ENCODE results near the gene SHMT1.
A peak's percentile ranks its signal among the peaks of the same experiment; 100 is the strongest.
"Not testable (repeated sequence)": the region's sequence is repeated elsewhere in the genome, so short reads cannot be mapped to it uniquely, and the experiment has no call there.

SHMT1 gene

DNA sequence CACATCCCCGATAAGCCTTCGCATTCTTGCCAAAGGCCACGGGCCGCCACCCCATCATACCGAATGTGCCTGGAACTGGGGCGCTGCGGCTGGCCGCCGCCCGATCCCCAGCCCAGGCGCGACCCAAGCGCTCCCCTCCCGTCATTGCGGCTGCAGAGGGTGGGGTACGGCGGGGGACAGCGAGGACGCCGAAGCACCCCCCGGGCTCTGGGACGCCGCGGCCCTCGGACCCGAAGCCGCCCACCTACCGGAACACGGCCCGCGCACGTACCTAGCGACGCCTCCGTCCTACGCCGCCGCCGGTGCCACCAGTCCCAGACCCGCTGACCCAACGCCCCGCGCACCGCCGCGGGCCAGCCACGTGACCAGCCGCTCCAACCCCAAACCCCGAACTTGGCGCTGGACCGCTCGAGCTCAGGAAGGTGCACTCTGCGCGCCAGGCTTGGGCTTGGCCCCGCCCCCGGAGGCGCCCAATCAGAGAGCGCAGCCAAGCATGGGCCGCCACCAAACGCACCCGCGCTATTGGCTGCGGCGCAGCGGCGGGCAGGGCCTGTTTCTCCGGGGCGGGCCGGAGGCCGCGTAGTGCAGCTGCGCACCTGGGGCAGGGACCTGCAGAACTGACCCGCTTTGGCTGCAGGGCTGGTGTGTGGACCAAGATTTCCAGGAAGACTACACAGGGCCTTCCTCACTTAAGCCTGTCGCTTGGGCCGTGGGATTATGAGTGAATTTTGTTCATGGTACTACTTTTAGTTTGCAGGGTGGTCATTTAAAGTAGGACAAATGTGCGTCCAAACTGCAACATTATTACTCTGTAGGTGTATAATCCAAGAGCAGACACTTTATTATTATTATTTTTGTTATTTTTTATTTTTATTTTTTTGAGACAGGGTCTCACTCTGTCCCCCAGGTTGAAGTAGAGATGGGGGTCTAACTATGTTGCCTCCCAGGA, at the start of gene SHMT1:
Gene SHMT1, minus strand, starts transcription at position 450 of the 949 bp plus-strand sequence. CDS start 7,569 bp downstream, outside the sequence.
- TF ChIP-seq CTCF (IDR thresholded peaks at IDR 0.05; ENCODE audit: insufficient read depth, missing control alignments), result no peak
- DNase-seq (ENCODE audit: insufficient read length, low spot score) (peak; percentile 89), FAIRE-seq (no peak)

DNA sequence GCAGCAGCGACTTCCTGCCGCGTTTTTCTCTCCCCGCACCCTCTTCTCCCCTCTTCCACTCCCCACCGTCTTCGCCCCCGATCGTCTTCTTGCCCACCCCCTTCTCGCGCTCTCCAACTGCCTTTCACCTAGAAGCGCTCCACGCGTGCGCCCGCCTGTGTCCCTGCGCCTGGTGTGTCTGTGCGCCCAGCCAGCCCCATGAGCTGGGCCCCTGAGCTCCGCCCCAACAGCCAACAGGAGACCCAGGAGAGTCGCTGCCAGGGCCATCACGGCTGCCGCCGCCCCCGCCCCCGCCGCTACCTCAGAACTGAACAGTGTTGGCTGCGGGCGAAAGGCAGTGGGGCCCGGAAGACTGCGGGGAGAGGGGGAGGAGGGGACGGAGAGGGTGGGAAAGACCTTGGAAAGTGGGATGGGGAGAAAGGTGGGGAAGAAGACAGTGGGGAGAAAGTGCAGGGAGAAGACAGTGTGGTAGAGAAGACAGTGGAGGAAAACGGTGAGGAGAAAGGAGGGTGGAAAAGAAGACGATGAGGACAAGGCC, 48.7 kb upstream of the SHMT1 start:
- FAIRE-seq; DNase-seq (ENCODE audit: insufficient read length, low spot score): not testable (repeated sequence)

GRCh38 chr17:18411377-18411864, 48.1 kb upstream of the SHMT1 start:
- DNase-seq (ENCODE audit: insufficient read length, low spot score); FAIRE-seq: not testable (repeated sequence)

DNA sequence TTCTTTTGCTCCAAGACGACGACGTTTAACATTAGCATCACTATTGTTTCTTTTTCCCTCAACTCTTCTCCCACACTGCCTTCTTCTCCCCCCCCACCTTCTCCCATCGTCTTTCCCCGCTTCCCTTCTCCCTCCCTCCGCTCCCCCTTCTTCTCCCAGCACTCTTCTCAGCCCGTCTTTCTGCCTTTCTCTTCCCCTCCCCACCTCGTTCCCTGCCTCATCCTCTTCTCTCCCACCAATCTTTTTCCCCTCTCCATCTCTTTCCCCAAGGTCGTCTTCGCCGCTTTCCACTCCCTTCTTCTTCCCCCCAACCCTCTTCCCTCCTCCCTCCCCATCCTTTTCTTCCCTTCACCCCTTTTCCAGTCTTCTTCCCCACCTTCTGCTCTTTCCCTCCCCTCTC, 47.4 kb upstream of the SHMT1 start:
- FAIRE-seq; DNase-seq (ENCODE audit: insufficient read length, low spot score): not testable (repeated sequence)

DNA sequence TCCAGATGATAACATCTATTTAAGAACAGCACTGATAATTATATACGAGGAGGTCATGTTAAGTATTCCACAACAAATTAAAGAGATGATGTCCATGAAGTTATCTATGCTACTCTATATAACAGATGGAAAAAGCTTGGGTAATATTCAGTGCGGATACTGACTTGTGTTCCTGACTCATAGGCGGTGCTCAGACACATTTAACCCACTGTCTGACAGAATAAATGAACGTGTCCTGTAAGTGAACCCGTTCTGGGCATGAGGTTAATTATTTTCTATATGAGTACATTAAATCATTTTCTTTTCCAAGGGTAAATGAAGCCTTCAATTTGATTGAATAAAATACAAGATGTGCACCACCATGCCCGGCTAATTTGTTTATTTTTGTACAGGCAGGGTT, 46.0 kb upstream of the SHMT1 start:
- not testable (repeated sequence) for FAIRE-seq; DNase-seq (ENCODE audit: insufficient read length, low spot score)

DNA sequence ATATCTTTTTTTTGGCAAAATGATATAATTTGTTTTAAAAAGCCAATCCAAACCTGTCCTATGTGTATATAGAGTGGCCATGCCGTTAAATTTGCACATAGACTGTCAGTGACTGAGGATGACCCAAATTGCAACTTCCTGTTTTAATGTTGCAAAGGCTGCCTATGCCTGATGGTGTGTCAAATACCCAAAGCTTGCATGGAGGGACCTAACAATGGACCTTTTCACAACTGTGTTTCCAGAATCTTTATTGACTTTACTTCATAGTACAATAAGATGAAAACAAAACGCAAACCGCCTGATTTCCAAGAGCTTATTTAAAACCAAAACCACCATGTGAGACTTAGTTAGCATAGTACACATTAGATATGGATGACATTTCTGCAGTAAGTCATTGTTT, 45.6 kb upstream of the SHMT1 start:
- peak; percentile 77 for FAIRE-seq
- not testable (repeated sequence) for DNase-seq (ENCODE audit: insufficient read length, low spot score)

DNA sequence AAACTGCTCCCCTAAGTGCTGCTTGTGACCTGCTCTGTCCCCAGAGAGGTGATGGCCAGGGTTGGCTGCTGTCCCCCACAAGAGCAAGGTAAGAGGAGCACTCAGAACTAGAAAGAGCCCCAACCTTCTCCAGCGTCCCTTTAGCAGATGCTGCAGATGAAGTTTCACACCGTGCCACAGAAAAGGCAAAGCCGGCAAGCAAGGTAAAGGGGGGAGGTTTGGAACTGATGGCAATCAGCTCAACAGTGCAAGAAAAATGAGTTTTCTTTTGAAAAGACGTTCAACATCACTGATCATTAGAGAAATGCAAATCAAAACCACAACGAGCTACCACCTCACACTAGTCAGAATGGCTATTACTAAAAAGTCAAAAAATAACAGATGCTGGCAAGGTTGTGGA, 40.3 kb upstream of the SHMT1 start:
- DNase-seq (ENCODE audit: insufficient read length, low spot score); FAIRE-seq: not testable (repeated sequence)

DNA sequence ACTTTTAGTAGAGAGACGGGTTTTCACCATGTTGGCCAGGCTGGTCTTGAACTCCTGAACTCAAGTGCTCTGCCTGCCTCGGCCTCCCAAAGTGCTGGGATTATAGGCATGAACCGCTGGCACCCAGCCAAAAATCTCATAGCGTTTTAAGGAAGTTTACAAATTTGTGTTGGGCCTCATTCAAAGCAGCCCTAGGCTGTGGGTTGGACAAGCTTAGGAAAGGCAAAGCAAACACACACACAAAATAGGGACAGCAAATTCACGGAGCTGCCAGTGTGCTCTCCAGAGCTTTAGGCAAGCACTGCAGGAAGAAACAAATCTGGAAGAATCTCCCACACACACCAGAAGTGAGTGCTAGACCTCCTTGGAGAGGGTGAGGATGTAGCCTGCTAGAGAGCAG, 39.8 kb upstream of the SHMT1 start:
- not testable (repeated sequence) for FAIRE-seq; DNase-seq (ENCODE audit: insufficient read length, low spot score)

DNA sequence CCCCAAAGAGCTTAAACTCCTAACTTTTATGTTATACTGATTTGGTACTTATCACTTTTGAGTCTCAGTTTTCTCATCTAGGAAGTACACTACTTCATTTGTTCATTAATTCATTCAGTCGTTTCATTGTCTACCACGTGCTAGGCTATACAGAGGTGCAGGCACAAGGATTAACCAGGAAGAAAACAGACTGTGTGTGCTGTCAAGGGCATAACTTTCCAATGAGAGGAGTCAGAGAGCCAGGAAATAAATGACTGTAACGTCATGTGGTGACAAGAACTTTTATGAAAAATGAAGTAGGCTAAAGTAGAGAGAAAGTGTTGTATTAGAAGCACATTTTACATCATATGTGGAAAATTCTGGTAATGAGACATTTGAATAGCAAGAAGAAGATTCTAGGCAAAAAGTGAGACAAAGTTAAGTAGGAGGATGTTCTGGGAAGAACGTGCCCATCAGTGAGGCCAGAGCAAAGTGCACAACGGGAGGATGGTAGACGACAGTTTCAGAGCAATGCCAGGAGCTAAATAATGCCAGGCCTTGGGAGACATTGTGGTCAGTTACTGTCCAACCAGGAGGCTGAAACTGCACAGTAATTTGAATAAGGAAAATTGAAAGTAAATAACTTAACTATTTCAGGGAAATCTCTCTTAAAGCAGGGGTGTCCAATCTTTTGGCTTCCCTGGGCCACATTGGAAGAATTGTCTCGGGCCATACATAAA, 38.7 kb upstream of the SHMT1 start:
- DNase-seq (ENCODE audit: insufficient read length, low spot score); FAIRE-seq: not testable (repeated sequence)

DNA sequence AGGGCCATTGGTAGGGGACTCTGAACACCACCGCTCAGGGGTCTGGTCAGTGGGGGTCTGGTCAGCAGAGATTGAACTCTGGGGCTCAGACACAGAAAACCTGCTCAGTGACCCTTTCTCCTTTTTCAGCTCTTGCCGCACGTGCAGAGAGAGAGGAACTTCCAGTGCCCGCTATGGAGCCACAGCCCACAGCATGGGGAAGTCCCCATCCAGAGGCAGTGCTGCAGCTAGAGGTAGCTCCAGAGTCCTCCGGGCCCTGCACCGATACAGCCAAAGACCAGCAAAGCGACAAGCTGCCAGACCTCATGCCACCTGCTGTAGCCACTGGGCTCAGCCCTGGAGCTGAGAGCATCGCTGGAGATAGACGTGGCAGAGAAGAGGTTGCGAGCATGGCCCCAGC, 25.4 kb upstream of the SHMT1 start:
- DNase-seq (ENCODE audit: insufficient read length, low spot score); FAIRE-seq: not testable (repeated sequence)

GRCh38 chr17:18388266-18388665, 24.9 kb upstream of the SHMT1 start:
- DNase-seq (ENCODE audit: insufficient read length, low spot score), result not testable (repeated sequence)

DNA sequence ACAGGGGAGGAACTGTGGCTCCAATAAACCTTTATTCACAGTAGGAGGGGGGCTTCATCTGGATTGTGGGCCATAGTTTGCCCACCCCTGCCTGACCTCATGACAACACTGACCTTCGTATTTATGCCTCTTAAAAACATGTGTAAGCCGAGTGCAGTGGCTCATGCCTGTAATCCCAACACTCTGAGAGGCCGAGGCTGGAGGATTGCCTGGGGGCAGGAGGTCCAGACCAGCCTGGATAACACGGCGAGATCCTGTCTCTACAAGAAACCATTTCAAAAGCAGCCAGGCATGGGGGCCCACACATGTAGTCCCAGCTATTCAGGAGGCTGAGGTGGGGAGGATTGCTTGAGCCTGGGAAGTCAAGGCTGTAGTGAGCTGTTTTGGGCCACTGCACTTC, 24.2 kb upstream of the SHMT1 start:
- DNase-seq (ENCODE audit: insufficient read length, low spot score); FAIRE-seq: not testable (repeated sequence)

More at GRCh38 chr17:18388266-18388665, 24.9 kb upstream of the SHMT1 start:
- FAIRE-seq, result not testable (repeated sequence)

- not testable (repeated sequence) for DNase-seq (ENCODE audit: insufficient read length, low spot score); FAIRE-seq
These were observed 20.9 kb upstream of the SHMT1 start for GRCh38 chr17:18384271-18384670.

- DNase-seq (ENCODE audit: insufficient read length, low spot score); FAIRE-seq: not testable (repeated sequence)
These were observed 19.7 kb upstream of the SHMT1 start for GRCh38 chr17:18383079-18383481.

All from D721Med (cell line).